LNCaP clone FGC (cell line): ENCODE measurements around the gene CSF3.

Experiments used
- DNase-seq: peaks from one replicate; pipeline ENCODE4 v3.0.0-alpha.2; 2011; ENCODE audit warnings: low read depth
- H3K4me3 ChIP-seq: 2 replicates; pipeline ENCODE4 v1.5.1; 2011; ENCODE audit warnings: mild to moderate bottlenecking, low read depth, low read length, control low read depth
- CTCF ChIP-seq: IDR thresholded peaks from 2 replicates; pipeline ENCODE4 v1.5.1; 2012; ENCODE audit warnings: mild to moderate bottlenecking; ENCODE audit not compliant: control insufficient read depth, insufficient read depth; ENCODE audit errors: extremely low read depth

The CSF3 gene

GRCh38 chr17:40028595-40028994 lies 13.4 kb downstream of the CSF3 start:
- no peak overlapping the region for H3K4me3 ChIP-seq
- no peak for TF ChIP-seq CTCF
- no peak for DNase-seq

- TF ChIP-seq CTCF = no peak
- no peak for DNase-seq
- no peak overlapping the region for H3K4me3 ChIP-seq
Measured at GRCh38 chr17:40031706-40032105, 16.5 kb downstream of the CSF3 start.

- H3K4me3 ChIP-seq = no peak overlapping the region
- peak; percentile 86 for DNase-seq
- TF ChIP-seq CTCF = no peak
Measured at GRCh38 chr17:40032322-40033320, 17.4 kb downstream of the CSF3 start.

- H3K4me3 ChIP-seq = no peak overlapping the region
- no peak for TF ChIP-seq CTCF
- no peak for DNase-seq
Measured at GRCh38 chr17:40033339-40033738, 18.1 kb downstream of the CSF3 start.

GRCh38 chr17:40034426-40035161 lies 19.4 kb downstream of the CSF3 start:
- no peak overlapping the region for H3K4me3 ChIP-seq
- no peak for DNase-seq
- TF ChIP-seq CTCF = no peak

GRCh38 chr17:40035162-40035559 lies 19.9 kb downstream of the CSF3 start:
- no peak overlapping the region for H3K4me3 ChIP-seq

More at GRCh38 chr17:40035162-40035559, 19.9 kb downstream of the CSF3 start:
- DNase-seq = no peak
- peak; percentile 31; the same call in 1 of the 2 replicates for TF ChIP-seq CTCF
